ENCODE results near the gene SLC32A1.

SLC32A1 gene

GRCh38 chr20:38725931-38726803, 1.9 kb downstream of the SLC32A1 start:
- no peak for DNase-seq (ENCODE audit: low read depth in 2 of 2)

GRCh38 chr20:38726804-38727606, 2.7 kb downstream of the SLC32A1 start:
- peak in 1 of 2 donors; percentile 43 for DNase-seq (ENCODE audit: low read depth in 2 of 2)

- no peak for DNase-seq (ENCODE audit: low read depth in 2 of 2)
Observed at GRCh38 chr20:38727607-38728190, 3.4 kb downstream of the SLC32A1 start.

GRCh38 chr20:38728191-38728781, 4.0 kb downstream of the SLC32A1 start:
- DNase-seq (ENCODE audit: low read depth in 2 of 2) = no peak

- no peak for DNase-seq (ENCODE audit: low read depth in 2 of 2)
Observed at GRCh38 chr20:38728911-38729642, 4.8 kb downstream of the SLC32A1 start.

- no peak for DNase-seq (ENCODE audit: low read depth in 2 of 2)
Observed at GRCh38 chr20:38729767-38730166, 5.5 kb downstream of the SLC32A1 start.

GRCh38 chr20:38730167-38730988, 6.1 kb downstream of the SLC32A1 start:
- DNase-seq (ENCODE audit: low read depth in 2 of 2) = no peak

- peak; percentile 41 to 76 for DNase-seq (ENCODE audit: low read depth in 2 of 2)
Observed at GRCh38 chr20:38730989-38731737, 6.9 kb downstream of the SLC32A1 start.

- no peak for DNase-seq (ENCODE audit: low read depth in 2 of 2)
Observed at GRCh38 chr20:38731738-38732113, 7.4 kb downstream of the SLC32A1 start.

- no peak for DNase-seq (ENCODE audit: low read depth in 2 of 2)
Observed at GRCh38 chr20:38732981-38733380, 8.7 kb downstream of the SLC32A1 start.

GRCh38 chr20:38735172-38735571, 10.9 kb downstream of the SLC32A1 start:
- no peak for DNase-seq (ENCODE audit: low read depth in 2 of 2)

GRCh38 chr20:38737887-38738286, 13.6 kb downstream of the SLC32A1 start:
- DNase-seq (ENCODE audit: low read depth in 2 of 2) = no peak

- no peak for DNase-seq (ENCODE audit: low read depth in 2 of 2)
Observed at GRCh38 chr20:38745757-38746156, 21.5 kb downstream of the SLC32A1 start.

GRCh38 chr20:38747495-38748096, 23.3 kb downstream of the SLC32A1 start:
- DNase-seq (ENCODE audit: low read depth in 2 of 2) = no peak

GRCh38 chr20:38748097-38748860, 24.0 kb downstream of the SLC32A1 start, which contains the start of gene ACTR5:
Gene ACTR5 (plus strand): TSS chr20:38748460. CDS start chr20:38748479, 19 bp downstream.
- peak; percentile 97 to 98 for DNase-seq (ENCODE audit: low read depth in 2 of 2)

- no peak for DNase-seq (ENCODE audit: low read depth in 2 of 2)
Observed at GRCh38 chr20:38748861-38749149, 24.5 kb downstream of the SLC32A1 start.

GRCh38 chr20:38751360-38751976, 27.2 kb downstream of the SLC32A1 start:
- DNase-seq (ENCODE audit: low read depth in 2 of 2) = no peak

- no peak for DNase-seq (ENCODE audit: low read depth in 2 of 2)
Observed at GRCh38 chr20:38752029-38752428, 27.7 kb downstream of the SLC32A1 start.

Data from stimulated activated CD4-positive, alpha-beta T cell treated with anti-CD3 and anti-CD28 coated beads, Interleukin-1b, Interleukin-23, amount 100 ng/mL, for 1 hour (primary cell).